Gastrocnemius medialis (tissue), 4 donors: Measurements from ENCODE around the gene USP34.

ENCODE experiments used
- CTCF ChIP-seq, 5 experiments: fragments of 450-650 bp in 3 of 5; fragments of 200-600 bp in 2 of 5; sonication (generic) in 2 of 5; IDR thresholded peaks in 4 of 5; conservative IDR thresholded peaks in 1 of 5; 1 replicate in 4 of 5; 2 replicates in 1 of 5; pipeline ENCODE4 v1.5.1; 2016 to 2019; ENCODE audit warnings: antibody characterized with exemption in 5 of 5, mild to moderate bottlenecking in 3 of 5, moderate library complexity in 3 of 5
- POLR2A ChIP-seq, 2 donors: fragments of 450-650 bp; IDR thresholded peaks; one replicate each; pipeline ENCODE4 v1.6.1; 2017; ENCODE audit warnings: antibody characterized with exemption in 2 of 2, mild to moderate bottlenecking in 2 of 2, moderate library complexity in 2 of 2

DNA sequence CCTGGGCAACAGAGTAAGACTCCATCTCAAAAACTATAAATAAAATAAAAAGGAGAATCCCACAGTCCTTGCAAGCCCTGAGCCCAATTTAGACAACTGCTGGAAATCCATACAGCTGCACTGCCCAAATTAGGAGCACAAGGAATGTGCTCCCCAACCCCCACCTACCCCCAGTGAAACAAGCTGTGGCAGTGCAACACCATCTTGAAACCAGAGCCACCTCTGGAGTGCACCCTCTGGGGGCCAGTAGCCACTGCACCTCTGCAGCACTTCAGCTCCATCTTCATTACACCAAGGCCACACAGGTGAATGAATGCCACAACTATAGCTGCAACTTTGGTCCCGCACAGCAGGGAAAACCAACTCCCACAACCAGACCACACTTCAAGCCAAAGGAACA is 37.3 kb downstream of the USP34 start:
- TF ChIP-seq CTCF (IDR thresholded peaks at IDR 0.05 in 4 of 5, conservative IDR thresholded peaks at IDR 0.05 in 1 of 5) (no peak), POLR2A (IDR thresholded peaks at IDR 0.05) (no peak)
